ENCODE data around the gene SPPL2A.

SPPL2A gene

GRCh38 chr15:50655555-50655954 lies 110.0 kb downstream of the SPPL2A start:
- H3K4me3 ChIP-seq (ENCODE audit: low read depth, low read length) = no peak overlapping the region
- no peak for DNase-seq (ENCODE audit: low read depth)
- TF ChIP-seq, protein P1, sequence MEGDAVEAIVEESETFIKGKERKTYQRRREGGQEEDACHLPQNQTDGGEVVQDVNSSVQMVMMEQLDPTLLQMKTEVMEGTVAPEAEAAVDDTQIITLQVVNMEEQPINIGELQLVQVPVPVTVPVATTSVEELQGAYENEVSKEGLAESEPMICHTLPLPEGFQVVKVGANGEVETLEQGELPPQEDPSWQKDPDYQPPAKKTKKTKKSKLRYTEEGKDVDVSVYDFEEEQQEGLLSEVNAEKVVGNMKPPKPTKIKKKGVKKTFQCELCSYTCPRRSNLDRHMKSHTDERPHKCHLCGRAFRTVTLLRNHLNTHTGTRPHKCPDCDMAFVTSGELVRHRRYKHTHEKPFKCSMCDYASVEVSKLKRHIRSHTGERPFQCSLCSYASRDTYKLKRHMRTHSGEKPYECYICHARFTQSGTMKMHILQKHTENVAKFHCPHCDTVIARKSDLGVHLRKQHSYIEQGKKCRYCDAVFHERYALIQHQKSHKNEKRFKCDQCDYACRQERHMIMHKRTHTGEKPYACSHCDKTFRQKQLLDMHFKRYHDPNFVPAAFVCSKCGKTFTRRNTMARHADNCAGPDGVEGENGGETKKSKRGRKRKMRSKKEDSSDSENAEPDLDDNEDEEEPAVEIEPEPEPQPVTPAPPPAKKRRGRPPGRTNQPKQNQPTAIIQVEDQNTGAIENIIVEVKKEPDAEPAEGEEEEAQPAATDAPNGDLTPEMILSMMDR (IDR thresholded peaks at IDR 0.05; ENCODE audit: low read depth, low read length, missing control alignments) = no peak

- no peak overlapping the region for H3K4me3 ChIP-seq (ENCODE audit: low read depth, low read length)
- DNase-seq (ENCODE audit: low read depth) = no peak
- TF ChIP-seq, protein P1 (IDR thresholded peaks at IDR 0.05; ENCODE audit: low read depth, low read length, missing control alignments) = no peak
Observed at GRCh38 chr15:50653156-50653743, 112.3 kb downstream of the SPPL2A start.

GRCh38 chr15:50652671-50653070 lies 112.8 kb downstream of the SPPL2A start:
- H3K4me3 ChIP-seq (ENCODE audit: low read depth, low read length) = no peak overlapping the region
- TF ChIP-seq, protein P1 (IDR thresholded peaks at IDR 0.05; ENCODE audit: low read depth, low read length, missing control alignments) = no peak
- no peak for DNase-seq (ENCODE audit: low read depth)

Measured in GM12864 (cell line).